VCaP (cell line): ENCODE measurements around the gene SHF.

ENCODE experiments used
- H3K27ac ChIP-seq: fragments of 450-650 bp; 2 replicates; pipeline ENCODE4 v1.5.1; 2017
- CTCF ChIP-seq: fragments of 450-650 bp; conservative IDR thresholded peaks from 2 replicates; pipeline ENCODE4 v1.5.1; 2017; ENCODE audit warnings: mild to moderate bottlenecking, moderate library complexity

Gene SHF

GRCh38 chr15:45118131-45118588 is 69.6 kb downstream of the SHF start:
- no peak overlapping the region; the same call in 1 of the 2 replicates for H3K27ac ChIP-seq
- TF ChIP-seq CTCF, result peak; percentile 99

GRCh38 chr15:45117308-45118130 is 70.2 kb downstream of the SHF start:
- no peak for TF ChIP-seq CTCF
- no peak overlapping the region; the same call in 1 of the 2 replicates for H3K27ac ChIP-seq
